T-cell (primary cell): ENCODE results near the gene UBA52. TPM values are rescaled to one million over a fixed set of nuclear protein-coding genes. Genes with fewer than 3 reads are reported as not detected.

Experiments used
- ATAC-seq, 4 experiments: fragments of 200-7000 bp in 3 of 4; fragments of 150-1000 bp in 1 of 4; cut with Tn5 transposase; replicated peaks in 1 of 4; 1 replicate in 3 of 4; 2 replicates in 1 of 4; pipeline ENCODE4 v1.10.0; 2021; ENCODE audit warnings: moderate library complexity in 3 of 4, mild to moderate bottlenecking in 2 of 4, moderate number of reproducible peaks in 1 of 4
- CTCF ChIA-PET, 2 donors: fragments of 300-600 bp; sonication (Branson Sonifier 250); formaldehyde crosslinking; loops; one replicate each; lab custom pipeline; 2022; ENCODE audit warnings: antibody characterized with exemption in 2 of 2; lab: Charles Lee
- POLR2A ChIA-PET, 2 donors: fragments of 300-600 bp; sonication (Branson Sonifier 250); formaldehyde crosslinking; loops; one replicate each; lab custom pipeline; 2022; ENCODE audit warnings: antibody characterized with exemption in 2 of 2; lab: Charles Lee
- DNase-seq, 35 experiments: peaks; one replicate each; pipeline versions ENCODE4 v3.0.0 to v3.0.0-alpha.2; 2013 to 2023
- H3K27ac ChIP-seq: one replicate; pipeline ENCODE4 v1.5.1; 2013; ENCODE audit warnings: low read length
- H3K27me3 ChIP-seq, 2 experiments: replicated peaks in 1 of 2; 1 replicate in 1 of 2; 2 replicates in 1 of 2; pipeline versions ENCODE4 v1.6.1 to v1.7.0; 2013; ENCODE audit warnings: low read length in 1 of 2, mixed read lengths in 1 of 2; ENCODE audit not compliant: control insufficient read depth in 2 of 2, insufficient read depth in 2 of 2; ENCODE audit errors: extremely low read depth in 1 of 2
- H3K36me3 ChIP-seq, 2 donors: 1 replicate in 1 of 2; 2 replicates in 1 of 2; pipeline versions ENCODE4 v1.6.1 to v1.7.0; 2013; ENCODE audit warnings: low read length in 1 of 2; ENCODE audit not compliant: control insufficient read depth in 2 of 2, insufficient read depth in 1 of 2; ENCODE audit errors: extremely low read depth in 1 of 2
- H3K4me1 ChIP-seq, 2 experiments: 1 replicate in 1 of 2; 2 replicates in 1 of 2; pipeline versions ENCODE4 v1.6.1 to v1.7.0; 2013; ENCODE audit warnings: low read length in 2 of 2, mixed read lengths in 1 of 2; ENCODE audit not compliant: insufficient read depth in 2 of 2, control insufficient read depth in 1 of 2; ENCODE audit errors: extremely low read depth in 1 of 2
- H3K4me3 ChIP-seq, 2 donors: 1 replicate in 1 of 2; 2 replicates in 1 of 2; pipeline versions ENCODE4 v1.5.1 to v1.7.0; 2013; ENCODE audit warnings: mild to moderate bottlenecking in 2 of 2, low read length in 1 of 2, moderate library complexity in 1 of 2; ENCODE audit not compliant: control insufficient read depth in 1 of 2; ENCODE audit errors: extremely low read depth in 1 of 2
- H3K9me3 ChIP-seq: 2 replicates; pipeline ENCODE4 v1.7.0; 2013
- H3K27ac Mint-ChIP-seq, 2 donors: one replicate each; pipeline ENCODE4 v1.8.0; 2020 to 2021; ENCODE audit warnings: mild to moderate bottlenecking in 2 of 2, mixed read lengths in 2 of 2
- H3K27me3 Mint-ChIP-seq, 2 donors: one replicate each; pipeline ENCODE4 v1.8.0; 2021 to 2022; ENCODE audit warnings: mixed read lengths in 2 of 2
- H3K36me3 Mint-ChIP-seq: one replicate; pipeline ENCODE4 v1.8.0; 2021; ENCODE audit warnings: mixed read lengths
- H3K4me1 Mint-ChIP-seq, 3 donors: one replicate each; pipeline ENCODE4 v1.8.0; 2020 to 2022; ENCODE audit warnings: mixed read lengths in 3 of 3, mild to moderate bottlenecking in 1 of 3
- H3K4me3 Mint-ChIP-seq, 3 donors: one replicate each; pipeline ENCODE4 v1.8.0; 2020 to 2022; ENCODE audit warnings: mild to moderate bottlenecking in 3 of 3, mixed read lengths in 3 of 3, moderate library complexity in 3 of 3
- H3K9me3 Mint-ChIP-seq, 3 donors: one replicate each; pipeline ENCODE4 v1.8.0; 2020 to 2022; ENCODE audit warnings: mixed read lengths in 3 of 3
- WGBS: methylation state at CpG from one replicate; pipeline ENCODE4 v1.1.5; 2013; ENCODE audit warnings: missing lambda C conversion rate; ENCODE audit not compliant: insufficient coverage; 5-methylcytosine and 5-hydroxymethylcytosine counted together
- total RNA-seq, 35 experiments: library from RNA in 6 of 35; stranded (reverse) in 6 of 35; fragments of 120-200 nt in 1 of 35; gene quantifications; one replicate each; pipeline versions ENCODE4 v1.2.1 to v1.2.4 and lab custom pipeline; 2013 to 2026

The UBA52 gene
- total RNA-seq, 5 donors from 2014 or later (not counting 1 experiment from before 2014, with no cell fraction given), result 1,917 to 2,053 (median 1,972) TPM

DNA sequence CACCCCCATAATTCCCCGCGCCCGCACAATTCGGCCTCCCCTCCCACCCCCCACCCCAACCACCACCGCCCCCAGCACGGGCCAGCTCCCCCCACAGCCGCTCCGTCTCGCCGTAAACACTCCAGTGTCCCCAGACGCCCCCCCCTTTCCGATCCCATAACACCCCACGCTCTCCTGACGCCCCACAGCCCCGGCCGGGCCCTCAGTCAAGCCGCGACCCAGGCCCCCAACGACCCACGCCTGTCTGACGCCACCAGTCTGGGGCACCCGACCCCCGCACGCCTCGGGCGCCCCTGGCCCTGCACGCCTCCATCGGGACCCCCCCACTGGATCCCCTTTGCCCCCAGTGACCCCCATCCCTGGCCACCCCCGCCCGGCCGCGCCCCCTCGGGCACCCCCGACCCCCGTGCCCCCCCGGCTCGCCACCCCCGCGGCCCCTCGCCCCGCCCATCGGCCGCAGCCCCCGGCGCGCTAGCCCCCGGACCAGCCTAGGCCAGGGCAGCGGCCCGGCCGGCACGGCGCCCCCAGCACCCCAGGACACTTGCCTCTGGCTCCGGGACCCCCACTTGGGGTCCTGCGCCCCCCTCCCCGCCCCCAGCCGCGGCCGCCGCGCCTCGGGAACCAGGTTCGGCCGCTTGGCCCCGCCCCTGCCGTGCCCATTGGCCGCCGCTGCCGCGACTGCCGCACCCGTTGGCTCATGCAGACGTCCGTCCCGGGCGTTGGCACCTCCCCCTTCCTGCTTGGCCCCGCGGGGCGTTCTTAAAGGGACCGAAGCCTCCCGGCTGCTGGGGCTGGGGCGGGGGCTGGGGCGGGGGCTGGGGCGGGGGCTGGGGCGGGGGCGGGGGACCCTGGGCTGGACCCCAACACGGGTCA lies 28.5 kb upstream of the UBA52 start, which contains the start of gene FKBP8:
Gene FKBP8 (minus strand): TSS at position 633 of the 873 bp plus-strand sequence. CDS start 1,603 bp downstream, outside the sequence.
- peak; percentile 96 to 98 (median 97) for ATAC-seq
- POLR2A ChIA-PET, result interaction anchor here (0.9 to 1.2 kb wide), 2 partner anchors 14 to 46 kb away, joined by 3 read pairs; no protein-coding TSS in a partner anchor
- WGBS, result under 1% methylated on average over 35 of the region's 86 CpGs

DNA sequence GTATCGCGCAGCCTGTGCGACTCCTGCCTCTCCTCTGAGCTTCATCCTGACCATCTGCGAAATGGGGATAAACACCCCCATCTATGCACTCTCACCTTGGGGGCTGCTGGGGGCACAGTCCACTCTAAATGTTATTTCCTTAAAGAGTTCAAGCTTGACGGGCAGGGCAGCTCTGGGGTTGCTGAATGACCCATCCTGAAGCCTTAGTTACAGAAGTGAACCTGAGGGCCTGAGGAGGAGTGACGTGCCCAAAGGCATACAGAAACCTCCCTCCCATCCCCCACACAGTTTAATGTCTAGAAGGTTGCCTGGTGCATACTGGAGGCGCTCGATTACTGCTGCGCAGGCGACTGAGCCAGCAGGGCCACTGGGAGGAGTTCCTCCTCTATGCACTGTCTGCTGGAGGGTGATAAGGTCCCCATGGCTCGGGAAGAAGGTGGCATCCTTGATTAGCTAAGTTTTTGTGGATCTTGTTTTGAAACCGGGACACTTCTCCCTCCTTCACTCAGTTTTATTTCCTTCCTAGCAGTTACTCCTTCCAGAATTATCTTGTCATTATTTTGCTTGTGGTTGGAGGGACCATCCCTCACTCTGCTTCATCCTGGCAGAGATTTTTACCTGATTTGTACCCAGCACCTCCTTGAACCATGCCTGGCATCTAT lies 27.7 kb upstream of the UBA52 start:
- peaks cover 6 to 18% of the 10 kb centered on the region in 2 donors for H3K36me3 ChIP-seq
- Mint-ChIP-seq H3K9me3 (no peaks in the 10 kb centered on the region), H3K27ac (peak overlapping the region; percentile 95 to 98), H3K4me1 (peaks cover 19 to 32% (median 27%) of the 10 kb centered on the region in 3 donors), H3K27me3 (no peaks in the 10 kb centered on the region), H3K36me3 (no peaks in the 10 kb centered on the region), H3K4me3 (peak overlapping the region; percentile 86 to 95 (median 89))
- H3K27me3 ChIP-seq, result peaks cover 0 to 9% of the 10 kb centered on the region in 2 experiments
- ATAC-seq (peak; percentile 73 to 79 (median 76)), DNase-seq (peak; percentile 38 to 89 (median 65))
- ChIA-PET POLR2A (interaction anchor here (0.9 to 1.2 kb wide), 3 partner anchors 13 to 45 kb away, joined by 3 to 18 read pairs (median 3); partner anchors contain the start of gene KXD1 (in 1 of the 2)), CTCF (interaction anchor here (1.0 to 1.4 kb wide), 4 partner anchors 15 to 69 kb away, joined by 3 to 5 read pairs (median 4); no protein-coding TSS in a partner anchor)
- 0% methylated on average over 4 of the region's 12 CpGs for WGBS
- peak overlapping the region; percentile 73 to 77 for H3K4me3 ChIP-seq
- H3K27ac ChIP-seq, result peak overlapping the region; percentile 90
- peaks cover 4 to 28% of the 10 kb centered on the region in 2 experiments for H3K4me1 ChIP-seq
- H3K9me3 ChIP-seq, result no peaks in the 10 kb centered on the region

More for the DNA sequence above, 28.5 kb upstream of the UBA52 start, which contains the start of gene FKBP8:
- Histone ChIP-seq H3K27me3 (peaks cover 0 to 4% of the 10 kb centered on the region in 2 experiments), H3K9me3 (no peaks in the 10 kb centered on the region), H3K36me3 (peaks cover 6 to 23% of the 10 kb centered on the region in 2 donors), H3K4me3 (peak within 1 kb of the TSS; percentile 73 to 77), H3K27ac (peak within 1 kb of the TSS; percentile 90), H3K4me1 (peaks cover 4 to 28% of the 10 kb centered on the region in 2 experiments)
- DNase-seq, result peak; percentile 80 to 96 (median 90)
- Mint-ChIP-seq H3K36me3 (no peaks in the 10 kb centered on the region), H3K27me3 (no peaks in the 10 kb centered on the region), H3K4me1 (peaks cover 19 to 32% (median 27%) of the 10 kb centered on the region in 3 donors), H3K4me3 (peak within 1 kb of the TSS; percentile 86 to 95 (median 89)), H3K9me3 (no peaks in the 10 kb centered on the region), H3K27ac (peak within 1 kb of the TSS; percentile 95 to 98)
- CTCF ChIA-PET, result interaction anchor here (0.6 to 1.4 kb wide), 5 partner anchors 14 to 132 kb away, joined by 3 to 5 read pairs (median 4); partner anchors contain the start of gene KXD1 (in 1 of the 2)

DNA sequence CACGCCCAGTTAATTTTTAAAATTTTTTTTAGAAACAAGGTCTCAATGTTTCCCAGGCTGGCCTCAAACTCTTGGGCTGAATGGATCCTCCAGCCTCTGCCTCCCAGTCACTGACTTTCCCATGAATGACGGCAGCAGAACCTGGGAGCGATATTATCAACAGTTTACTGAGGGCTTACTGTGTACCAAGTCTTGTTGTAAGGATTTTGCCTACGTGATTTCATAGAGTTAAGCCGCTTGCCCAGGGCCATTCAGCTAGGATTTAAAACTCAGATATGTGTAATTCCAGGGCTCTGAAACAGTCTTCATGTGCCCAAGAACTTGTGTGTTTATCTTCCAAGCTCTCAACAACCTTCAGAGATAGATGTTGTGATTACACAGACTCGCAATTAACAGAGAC lies 20.0 kb upstream of the UBA52 start:
- no peak overlapping the region for H3K4me3 ChIP-seq
- H3K27me3 ChIP-seq, result peaks cover 0 to 6% of the 10 kb centered on the region in 2 experiments
- Mint-ChIP-seq H3K27me3 (no peaks in the 10 kb centered on the region), H3K36me3 (no peaks in the 10 kb centered on the region), H3K4me1 (no peaks in the 10 kb centered on the region), H3K27ac (no peak overlapping the region), H3K9me3 (no peaks in the 10 kb centered on the region), H3K4me3 (no peak overlapping the region)
- no peak for DNase-seq
- H3K4me1 ChIP-seq, result peaks cover 0 to under 1% of the 10 kb centered on the region in 2 experiments
- 100% methylated on average over 3 of the region's 6 CpGs for WGBS
- H3K36me3 ChIP-seq, result no peaks in the 10 kb centered on the region
- H3K27ac ChIP-seq, result no peak overlapping the region
- POLR2A ChIA-PET, result no interaction called here
- no peak for ATAC-seq
- H3K9me3 ChIP-seq, result no peaks in the 10 kb centered on the region
- CTCF ChIA-PET, result no interaction called here

DNA sequence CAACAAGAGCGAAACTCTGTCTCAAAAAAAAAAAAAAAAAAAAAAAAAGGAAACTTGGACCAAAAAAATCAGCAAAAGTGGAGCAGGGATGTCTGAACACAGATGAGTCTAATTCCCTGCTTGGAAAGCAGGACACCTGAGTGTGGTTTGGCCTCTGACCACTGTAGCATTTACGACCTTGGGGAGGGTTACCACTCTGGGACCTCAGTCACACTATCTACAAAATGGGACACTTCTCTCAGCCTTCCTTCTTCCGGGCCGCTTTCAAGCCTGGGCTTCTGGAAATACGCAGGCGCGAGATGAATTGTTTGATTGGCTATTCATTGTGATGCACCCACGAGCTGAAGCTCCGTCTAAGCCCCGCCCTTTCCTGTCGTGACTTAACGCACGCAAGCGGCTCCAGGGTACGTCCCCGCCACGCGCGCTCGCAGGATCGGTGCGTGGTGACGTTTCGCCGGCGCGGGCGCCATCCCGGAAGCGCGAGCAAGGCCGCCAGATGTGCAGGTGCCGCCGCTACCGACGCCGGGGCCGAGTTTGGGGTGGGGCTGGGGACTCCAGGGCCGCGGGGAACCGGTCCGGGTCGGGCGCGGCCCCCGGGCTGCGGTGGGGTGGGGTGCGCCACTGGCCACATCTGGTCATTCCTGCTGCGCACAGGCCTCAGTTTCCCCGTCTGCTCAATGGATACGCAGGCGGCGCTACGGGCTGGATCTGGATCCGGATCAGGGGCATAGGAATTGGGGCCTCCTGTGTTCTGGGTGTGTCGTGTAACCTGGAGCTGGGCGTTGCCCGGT lies 14.1 kb upstream of the UBA52 start, which contains the start of gene KXD1:
Gene KXD1 (plus strand): TSS at position 460 of the 791 bp plus-strand sequence. CDS start 4,187 bp downstream, outside the sequence.
- H3K4me3 Mint-ChIP-seq, result peak within 1 kb of the TSS; percentile 87 to 90 (median 87)
- DNase-seq, result peak; percentile 88 to 100 (median 98)
- no peaks in the 10 kb centered on the region for H3K27me3 Mint-ChIP-seq
- peaks cover 23 to 28% (median 23%) of the 10 kb centered on the region in 3 donors for H3K4me1 Mint-ChIP-seq
- no peaks in the 10 kb centered on the region for H3K9me3 Mint-ChIP-seq
- ChIA-PET POLR2A (interaction anchor here (0.6 to 1.5 kb wide), 8 partner anchors 13 to 706 kb away, joined by 3 to 18 read pairs (median 6); partner anchors contain the start of genes UBA52 (in 2 of the 2), FKBP8 (in 1 of the 2) and REX1BD (in 1 of the 2)), CTCF (interaction anchor here (0.6 to 2.6 kb wide), 10 partner anchors 10 to 138 kb away, joined by 3 to 13 read pairs (median 3); partner anchors contain the start of genes ELL (in 1 of the 2), REX1BD (in 1 of the 2), SSBP4 (in 1 of the 2) and UBA52 (in 1 of the 2))
- ATAC-seq, result peak; percentile 99 to 100 (median 100)
- Histone ChIP-seq H3K4me1 (peaks cover 14 to 27% of the 10 kb centered on the region in 2 experiments), H3K4me3 (peak within 1 kb of the TSS; percentile 80 to 85), H3K27ac (peak within 1 kb of the TSS; percentile 90), H3K9me3 (no peaks in the 10 kb centered on the region), H3K27me3 (no peaks in the 10 kb centered on the region), H3K36me3 (peaks cover 0 to 10% of the 10 kb centered on the region in 2 donors)
- 1% methylated on average over 57 of the region's 58 CpGs for WGBS
- H3K36me3 Mint-ChIP-seq, result peaks cover 4% of the 10 kb centered on the region
- peak within 1 kb of the TSS; percentile 90 to 92 for H3K27ac Mint-ChIP-seq

DNA sequence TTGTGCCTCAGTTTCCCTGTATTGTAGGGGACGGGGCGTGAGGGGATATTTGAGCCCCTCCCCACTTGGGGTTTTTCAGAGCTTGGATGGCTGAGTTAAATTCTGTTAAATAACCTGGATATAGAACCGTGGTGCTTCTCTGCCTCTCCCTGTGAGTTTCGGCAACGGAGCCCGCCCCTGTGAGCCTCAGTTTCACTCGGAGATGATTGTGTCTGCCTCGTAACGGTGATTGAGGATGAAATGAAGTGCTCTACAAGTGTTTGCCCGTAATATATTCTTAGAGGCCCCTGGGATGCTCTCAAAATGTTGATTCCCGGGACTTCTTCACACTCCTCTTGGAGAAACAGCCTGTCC lies 13.5 kb upstream of the UBA52 start:
- Histone ChIP-seq H3K9me3 (no peaks in the 10 kb centered on the region), H3K36me3 (peaks cover 1 to 16% of the 10 kb centered on the region in 2 donors), H3K4me1 (peaks cover 14 to 27% of the 10 kb centered on the region in 2 experiments), H3K27me3 (no peaks in the 10 kb centered on the region), H3K4me3 (peak overlapping the region; percentile 80 to 85), H3K27ac (peak overlapping the region; percentile 90)
- Mint-ChIP-seq H3K4me1 (peaks cover 23 to 28% (median 23%) of the 10 kb centered on the region in 3 donors), H3K27ac (peak overlapping the region; percentile 90 to 92), H3K9me3 (no peaks in the 10 kb centered on the region), H3K4me3 (peak overlapping the region; percentile 87 to 90 (median 87)), H3K36me3 (peaks cover 7% of the 10 kb centered on the region), H3K27me3 (no peaks in the 10 kb centered on the region)
- DNase-seq, result peak in 2 of 35 experiments; percentile 25 to 35
- ChIA-PET POLR2A (interaction anchor here (0.6 to 1.5 kb wide), 6 partner anchors 13 to 269 kb away, joined by 4 to 18 read pairs (median 6); partner anchors contain the start of genes UBA52 (in 2 of the 2) and REX1BD (in 1 of the 2)), CTCF (interaction anchor here (0.6 to 2.6 kb wide), 9 partner anchors 10 to 555 kb away, joined by 3 to 13 read pairs (median 6); partner anchors contain the start of genes ELL (in 1 of the 2), REX1BD (in 1 of the 2) and UBA52 (in 1 of the 2))
- no peak for ATAC-seq
- 3% methylated on average over 11 of the region's 11 CpGs for WGBS
